Measurements from ENCODE around the gene ADGRA1. TPM values are rescaled to one million over a fixed set of nuclear protein-coding genes. Genes with fewer than 3 reads are reported as not detected.

The ADGRA1 gene
- total and polyA plus RNA-seq, 4 experiments from 2014 or later = not detected

DNA sequence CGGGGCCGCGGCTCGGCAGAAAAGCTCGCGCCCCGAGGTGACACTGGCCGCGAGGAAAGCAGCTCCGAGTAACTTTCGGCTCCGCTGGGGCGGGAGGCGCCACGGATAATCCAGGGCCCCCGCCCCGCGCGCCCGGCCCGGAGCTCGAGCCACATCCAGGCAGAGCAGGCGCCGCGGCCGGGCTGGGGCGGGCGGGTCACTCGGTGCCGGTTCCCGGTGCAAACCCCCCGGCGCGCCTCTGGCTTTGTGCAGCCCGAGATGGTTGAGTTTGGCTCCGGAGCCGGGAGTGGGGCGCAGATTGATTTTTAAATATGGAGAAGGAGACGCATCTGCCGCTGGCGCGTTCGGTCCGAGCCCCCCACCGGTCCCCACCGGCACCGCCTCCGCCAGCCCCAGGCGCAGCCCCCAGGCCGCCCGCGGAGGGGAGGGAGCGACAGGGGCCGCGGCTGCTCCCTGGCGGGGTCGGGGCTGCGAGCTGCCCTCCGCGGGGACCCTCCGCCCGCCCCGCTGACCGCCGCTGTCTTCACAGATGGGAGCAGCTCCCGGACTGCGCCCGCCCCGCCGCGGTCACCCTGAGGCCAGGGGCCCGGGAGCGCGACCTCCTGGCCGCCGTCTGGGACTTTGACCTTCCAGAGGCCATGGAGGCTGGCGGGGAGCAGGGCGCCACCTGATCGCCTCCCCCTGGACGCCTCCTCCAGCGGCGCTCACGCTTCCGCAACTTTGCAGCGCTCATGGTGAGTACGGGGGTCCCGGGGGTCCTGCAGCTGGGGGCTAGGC lies 643 bp downstream of the ADGRA1 start:
- Histone ChIP-seq H3K27me3 (ENCODE audit: insufficient read depth, low read length) (no peaks in the 10 kb centered on the region), H3K27ac (ENCODE audit: low read depth, low read length) (no peak overlapping the region), H3K4me1 (ENCODE audit: insufficient read depth, low read length) (no peaks in the 10 kb centered on the region), H3K4me3 (ENCODE audit: low read length in 2 of 2) (no peak overlapping the region), H3K36me3 (ENCODE audit: insufficient read depth, low read length) (no peaks in the 10 kb centered on the region), H3K9me3 (ENCODE audit: control insufficient read depth in 1 of 2, low read length in 2 of 2) (no peaks in the 10 kb centered on the region)
- ChIA-PET CTCF (ENCODE audit: partially characterized antibody) (no interaction called here), POLR2A (ENCODE audit: partially characterized antibody) (no interaction called here)
- Mint-ChIP-seq H3K9me3 (peaks cover 0 to 2% (median 0%) of the 10 kb centered on the region in 8 donors), H3K36me3 (no peaks in the 10 kb centered on the region), H3K27ac (no peak overlapping the region), H3K4me3 (no peak overlapping the region), H3K27me3 (peaks cover 16 to 17% of the 10 kb centered on the region in 2 donors), H3K4me1 (peaks cover 0 to 4% (median under 1%) of the 10 kb centered on the region in 4 donors)
- no peak for DNase-seq
- intact Hi-C loops (cut with micrococcal nuclease) = no loop called here

DNA sequence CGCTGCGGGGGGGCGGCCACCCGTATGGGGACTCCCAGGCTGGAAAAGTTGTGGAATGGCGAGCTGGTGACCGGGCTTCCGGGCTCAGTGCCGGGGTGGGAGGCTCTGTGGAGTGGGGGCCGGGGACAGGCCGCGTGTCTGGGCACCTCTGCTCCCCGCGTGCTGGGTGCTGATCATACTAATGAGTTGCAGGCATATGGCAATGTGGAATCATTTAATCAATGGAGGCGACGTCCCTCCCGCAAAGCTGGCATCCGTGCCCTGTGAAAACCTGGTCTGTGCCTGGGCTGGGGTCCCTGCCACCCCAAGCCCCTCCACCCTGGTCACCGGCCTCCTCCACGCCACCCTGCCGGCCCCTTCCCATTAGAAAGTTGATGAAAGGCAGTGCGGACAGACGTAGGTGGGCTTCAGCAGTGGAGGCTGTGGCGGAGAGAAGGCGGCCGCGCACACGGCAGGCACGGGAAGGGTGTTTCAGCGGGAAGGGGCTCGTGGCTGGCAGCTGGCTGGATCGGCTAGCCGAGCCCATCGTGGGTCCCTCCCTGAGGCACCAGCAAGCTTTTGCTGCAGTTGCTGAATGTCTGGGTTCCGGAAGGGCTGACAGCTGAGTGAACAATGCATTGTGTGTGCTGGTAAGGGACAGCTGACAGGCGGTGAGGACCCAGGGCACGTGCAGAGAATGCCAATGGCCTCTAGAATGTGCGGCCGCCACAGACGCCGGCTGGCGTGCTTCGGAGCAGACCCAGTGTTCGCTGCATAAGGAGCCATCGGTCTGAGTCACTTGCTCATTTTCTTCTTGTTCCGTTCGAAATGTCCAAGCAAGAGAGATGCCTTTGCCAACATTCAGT lies 1.5 kb downstream of the ADGRA1 start:
- Histone ChIP-seq H3K27me3 (ENCODE audit: insufficient read depth, low read length) (no peaks in the 10 kb centered on the region), H3K27ac (ENCODE audit: low read depth, low read length) (no peak overlapping the region), H3K4me3 (ENCODE audit: low read length in 2 of 2) (no peak overlapping the region), H3K36me3 (ENCODE audit: insufficient read depth, low read length) (no peaks in the 10 kb centered on the region), H3K4me1 (ENCODE audit: insufficient read depth, low read length) (no peaks in the 10 kb centered on the region), H3K9me3 (ENCODE audit: control insufficient read depth in 1 of 2, low read length in 2 of 2) (no peaks in the 10 kb centered on the region)
- no peak for DNase-seq
- Mint-ChIP-seq H3K36me3 (no peaks in the 10 kb centered on the region), H3K9me3 (peaks cover 0 to 2% (median 0%) of the 10 kb centered on the region in 8 donors), H3K4me1 (peaks cover 0 to 4% (median under 1%) of the 10 kb centered on the region in 4 donors), H3K27ac (no peak overlapping the region), H3K27me3 (peaks cover 16 to 17% of the 10 kb centered on the region in 2 donors), H3K4me3 (no peak overlapping the region)
- ChIA-PET CTCF (ENCODE audit: partially characterized antibody) (no interaction called here), POLR2A (ENCODE audit: partially characterized antibody) (no interaction called here)
- intact Hi-C loops (cut with micrococcal nuclease) = no loop called here

DNA sequence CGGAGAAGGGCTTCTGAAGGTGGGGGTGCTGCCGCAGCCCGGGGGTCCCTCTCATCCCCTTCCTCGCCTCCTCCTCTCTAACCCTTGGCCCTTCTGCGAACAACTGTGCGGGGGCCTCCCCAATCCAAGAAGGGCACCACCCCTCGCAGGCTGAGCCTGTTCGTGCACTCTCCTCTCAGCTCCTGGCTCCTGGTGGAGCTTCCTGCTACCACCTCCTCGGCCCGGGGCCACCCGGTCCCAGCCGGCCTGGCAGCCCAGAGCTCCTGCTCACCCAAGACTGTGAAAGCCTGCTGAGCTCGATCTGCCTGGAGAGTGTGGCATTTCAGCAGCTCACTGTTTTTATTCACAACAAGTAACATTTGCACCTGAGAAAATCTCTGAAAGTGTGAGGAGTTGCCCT lies 2.4 kb downstream of the ADGRA1 start:
- Mint-ChIP-seq H3K9me3 (no peaks in the 10 kb centered on the region), H3K36me3 (no peaks in the 10 kb centered on the region), H3K27me3 (peaks cover 13% of the 10 kb centered on the region in 2 donors), H3K4me1 (peaks cover 0 to 4% (median under 1%) of the 10 kb centered on the region in 4 donors), H3K27ac (no peak overlapping the region), H3K4me3 (no peak overlapping the region)
- no peaks in the 10 kb centered on the region for H3K36me3 ChIP-seq (ENCODE audit: insufficient read depth, low read length)
- H3K9me3 ChIP-seq (ENCODE audit: control insufficient read depth in 1 of 2, low read length in 2 of 2) = no peaks in the 10 kb centered on the region
- ChIA-PET CTCF (ENCODE audit: partially characterized antibody) (no interaction called here), POLR2A (ENCODE audit: partially characterized antibody) (no interaction called here)
- no peak for DNase-seq
- H3K27ac ChIP-seq (ENCODE audit: low read depth, low read length) = no peak overlapping the region
- no peaks in the 10 kb centered on the region for H3K27me3 ChIP-seq (ENCODE audit: insufficient read depth, low read length)
- intact Hi-C loops (cut with micrococcal nuclease) = no loop called here
- H3K4me1 ChIP-seq (ENCODE audit: insufficient read depth, low read length) = no peaks in the 10 kb centered on the region
- H3K4me3 ChIP-seq (ENCODE audit: low read length in 2 of 2) = no peak overlapping the region

DNA sequence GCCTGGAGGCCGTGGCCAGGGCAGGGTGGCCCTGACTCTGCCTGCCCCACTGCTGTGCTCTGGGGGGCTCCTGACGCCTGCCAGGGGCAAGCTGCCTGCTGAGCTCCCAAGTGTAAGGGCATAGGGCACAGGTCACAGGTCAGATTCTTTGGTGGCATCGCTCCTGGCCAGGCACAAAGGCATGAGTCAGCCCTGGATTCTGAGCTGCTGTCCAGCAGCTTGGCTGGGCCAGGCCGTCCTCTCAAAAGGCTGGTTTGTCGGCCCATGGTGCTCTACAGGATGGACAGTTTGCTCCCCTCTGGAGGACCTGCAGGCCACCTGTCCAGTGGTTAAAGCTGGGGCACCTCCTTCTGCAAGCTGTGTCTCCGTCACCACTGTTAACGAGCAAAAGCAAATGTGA lies 2.9 kb downstream of the ADGRA1 start:
- CTCF ChIA-PET (ENCODE audit: partially characterized antibody) = no interaction called here
- Histone ChIP-seq H3K4me3 (ENCODE audit: low read length in 2 of 2) (no peak overlapping the region), H3K27ac (ENCODE audit: low read depth, low read length) (no peak overlapping the region), H3K4me1 (ENCODE audit: insufficient read depth, low read length) (no peaks in the 10 kb centered on the region), H3K27me3 (ENCODE audit: insufficient read depth, low read length) (no peaks in the 10 kb centered on the region), H3K36me3 (ENCODE audit: insufficient read depth, low read length) (no peaks in the 10 kb centered on the region), H3K9me3 (ENCODE audit: control insufficient read depth in 1 of 2, low read length in 2 of 2) (no peaks in the 10 kb centered on the region)
- Mint-ChIP-seq H3K36me3 (no peaks in the 10 kb centered on the region), H3K4me1 (peaks cover 0 to 4% (median under 1%) of the 10 kb centered on the region in 4 donors), H3K27ac (no peak overlapping the region), H3K4me3 (no peak overlapping the region), H3K27me3 (peaks cover 12% of the 10 kb centered on the region in 2 donors), H3K9me3 (no peaks in the 10 kb centered on the region)
- POLR2A ChIA-PET (ENCODE audit: partially characterized antibody) = no interaction called here
- intact Hi-C loops (cut with micrococcal nuclease) = no loop called here
- no peak for DNase-seq

DNA sequence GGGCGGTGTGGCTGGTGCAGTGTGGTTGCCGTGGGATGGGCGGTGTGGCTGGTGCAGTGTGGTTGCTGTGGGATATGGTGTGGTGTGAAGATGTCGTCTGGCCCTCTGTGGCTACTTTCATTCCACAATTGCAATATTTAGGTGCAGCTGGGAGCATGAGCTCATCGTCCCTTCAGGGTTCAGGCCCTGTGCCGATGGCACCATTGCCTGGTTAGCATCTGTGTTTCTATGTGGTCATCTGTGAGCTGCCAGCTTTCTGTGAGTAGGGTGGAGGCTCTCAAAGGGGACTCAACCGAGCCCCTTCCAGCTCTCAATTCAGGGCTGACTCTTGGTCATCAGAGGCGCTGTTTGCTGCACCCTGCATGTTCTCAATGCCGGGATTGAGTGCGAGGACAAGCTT lies 3.6 kb downstream of the ADGRA1 start:
- ChIA-PET POLR2A (ENCODE audit: partially characterized antibody) (no interaction called here), CTCF (ENCODE audit: partially characterized antibody) (no interaction called here)
- intact Hi-C loops (cut with micrococcal nuclease) = no loop called here
- Histone ChIP-seq H3K27me3 (ENCODE audit: insufficient read depth, low read length) (no peaks in the 10 kb centered on the region), H3K27ac (ENCODE audit: low read depth, low read length) (no peak overlapping the region), H3K9me3 (ENCODE audit: control insufficient read depth in 1 of 2, low read length in 2 of 2) (no peaks in the 10 kb centered on the region), H3K36me3 (ENCODE audit: insufficient read depth, low read length) (no peaks in the 10 kb centered on the region), H3K4me1 (ENCODE audit: insufficient read depth, low read length) (no peaks in the 10 kb centered on the region), H3K4me3 (ENCODE audit: low read length in 2 of 2) (no peak overlapping the region)
- Mint-ChIP-seq H3K4me1 (peaks cover 0 to 4% (median under 1%) of the 10 kb centered on the region in 4 donors), H3K9me3 (no peaks in the 10 kb centered on the region), H3K27ac (no peak overlapping the region), H3K27me3 (peaks cover 12% of the 10 kb centered on the region in 2 donors), H3K36me3 (no peaks in the 10 kb centered on the region), H3K4me3 (no peak overlapping the region)
- no peak for DNase-seq

DNA sequence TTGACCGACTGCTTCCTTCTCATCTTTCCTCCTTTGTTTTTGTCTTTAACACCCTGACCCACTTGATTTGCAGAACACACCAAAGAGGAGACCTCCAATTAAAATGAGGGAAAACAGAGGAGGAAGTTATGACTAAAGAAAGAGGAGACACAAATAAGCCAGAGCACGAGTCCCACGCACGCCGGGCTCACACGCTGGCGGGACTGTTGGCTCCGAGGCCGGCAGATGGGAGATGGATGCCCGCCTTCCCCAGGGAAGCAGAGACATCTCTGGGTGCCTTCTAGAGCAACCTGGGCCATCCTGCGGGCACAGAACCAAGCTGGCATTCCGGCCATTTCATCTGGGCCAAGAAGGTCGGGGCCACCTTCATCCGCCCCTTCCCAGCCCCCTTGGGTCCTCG lies 5.6 kb downstream of the ADGRA1 start:
- no peaks in the 10 kb centered on the region for H3K27me3 ChIP-seq (ENCODE audit: insufficient read depth, low read length)
- Mint-ChIP-seq H3K27ac (no peak overlapping the region), H3K9me3 (no peaks in the 10 kb centered on the region), H3K4me3 (no peak overlapping the region), H3K4me1 (no peaks in the 10 kb centered on the region), H3K27me3 (peaks cover 6% of the 10 kb centered on the region in 2 donors), H3K36me3 (no peaks in the 10 kb centered on the region)
- no peak for DNase-seq
- no peaks in the 10 kb centered on the region for H3K4me1 ChIP-seq (ENCODE audit: insufficient read depth, low read length)
- intact Hi-C loops (cut with micrococcal nuclease) = no loop called here
- ChIA-PET CTCF (ENCODE audit: partially characterized antibody) (no interaction called here), POLR2A (ENCODE audit: partially characterized antibody) (no interaction called here)
- no peaks in the 10 kb centered on the region for H3K9me3 ChIP-seq (ENCODE audit: control insufficient read depth in 1 of 2, low read length in 2 of 2)
- H3K36me3 ChIP-seq (ENCODE audit: insufficient read depth, low read length) = no peaks in the 10 kb centered on the region
- H3K27ac ChIP-seq (ENCODE audit: low read depth, low read length) = no peak overlapping the region
- no peak overlapping the region for H3K4me3 ChIP-seq (ENCODE audit: low read length in 2 of 2)

DNA sequence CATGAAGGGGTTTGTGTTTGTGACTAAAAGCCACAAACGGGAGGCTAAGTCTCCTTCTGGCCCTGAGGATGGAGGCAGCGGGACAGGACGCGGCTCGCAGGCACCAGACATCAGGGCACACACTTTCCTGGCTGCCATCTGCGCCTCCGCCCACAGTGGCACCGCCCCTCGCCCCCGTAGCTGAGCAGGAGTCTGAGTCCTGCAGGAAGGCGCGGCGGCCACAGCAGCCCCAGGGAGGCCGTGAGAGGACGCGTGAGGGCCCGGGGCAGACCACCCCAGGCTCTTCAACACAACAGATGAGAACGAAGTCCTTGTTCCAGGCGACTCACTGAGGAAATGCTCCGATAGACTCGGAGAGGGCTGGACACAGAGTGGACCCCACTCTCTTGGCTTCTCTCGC lies 6.6 kb downstream of the ADGRA1 start:
- Histone ChIP-seq H3K9me3 (ENCODE audit: control insufficient read depth in 1 of 2, low read length in 2 of 2) (no peaks in the 10 kb centered on the region), H3K4me1 (ENCODE audit: insufficient read depth, low read length) (no peaks in the 10 kb centered on the region), H3K36me3 (ENCODE audit: insufficient read depth, low read length) (no peaks in the 10 kb centered on the region), H3K27ac (ENCODE audit: low read depth, low read length) (no peak overlapping the region), H3K4me3 (ENCODE audit: low read length in 2 of 2) (no peak overlapping the region), H3K27me3 (ENCODE audit: insufficient read depth, low read length) (no peaks in the 10 kb centered on the region)
- Mint-ChIP-seq H3K9me3 (no peaks in the 10 kb centered on the region), H3K4me3 (no peak overlapping the region), H3K4me1 (no peaks in the 10 kb centered on the region), H3K36me3 (no peaks in the 10 kb centered on the region), H3K27ac (no peak overlapping the region), H3K27me3 (peaks cover 4 to 8% of the 10 kb centered on the region in 2 donors)
- intact Hi-C loops (cut with micrococcal nuclease) = no loop called here
- DNase-seq = no peak
- POLR2A ChIA-PET (ENCODE audit: partially characterized antibody) = no interaction called here
- CTCF ChIA-PET (ENCODE audit: partially characterized antibody) = no interaction called here

Measured in CD4-positive, alpha-beta memory T cell (primary cell).